Posterior vena cava (tissue), 2 donors: Measurements from ENCODE around the gene IFT80. TPM values are rescaled to one million over a fixed set of nuclear protein-coding genes. Genes with fewer than 3 reads are reported as not detected.
A peak's percentile ranks its signal among the peaks of the same experiment; 100 is the strongest.

Source experiments
- DNase-seq: peaks from one replicate; pipeline ENCODE4 v3.0.0-alpha.2; 2020; ENCODE audit warnings: low spot score
- intact Hi-C, 2 donors: fragments of 100-400 bp; cut with DNase I; formaldehyde crosslinking; loops; one replicate each; pipeline versions ENCODE4 v1.14.1 to v1.14.2; 2022 to 2023
- long read RNA-seq, 2 donors: library from polyadenylated mRNA; unstranded; transcript quantifications; one replicate each; pipeline ENCODE4 v2.0.0, GENCODE V29; 2020 to 2021
- total RNA-seq, 2 donors: library from RNA; stranded (reverse); fragmentation: NEBNext Ultra II Directional; extraction: Animal tissue kit (Norgen Biotek cat#: 25700); gene quantifications; one replicate each; pipeline ENCODE4 v1.2.1, GENCODE V29; 2021
- donor health status: DM: yes; HTN: yes; CAD: no.
- donor health status: DM: yes; HTN: yes; CAD: no.

The IFT80 gene
- total RNA-seq = 10 to 100 TPM; 19.4 to 20.0 TPM
- long read RNA-seq, donor 1, full-length matches to known transcripts = 1 of 3 reads
- long read RNA-seq, donor 1, partial matches to known transcripts = 0 of 3 reads
- long read RNA-seq, donor 1, other reads (novel, unspliced or antisense) = 2 of 3 reads
- long read RNA-seq, donor 2, partial matches to known transcripts = 0 of 4 reads
- long read RNA-seq, donor 2, other reads (novel, unspliced or antisense) = 4 of 4 reads

DNA sequence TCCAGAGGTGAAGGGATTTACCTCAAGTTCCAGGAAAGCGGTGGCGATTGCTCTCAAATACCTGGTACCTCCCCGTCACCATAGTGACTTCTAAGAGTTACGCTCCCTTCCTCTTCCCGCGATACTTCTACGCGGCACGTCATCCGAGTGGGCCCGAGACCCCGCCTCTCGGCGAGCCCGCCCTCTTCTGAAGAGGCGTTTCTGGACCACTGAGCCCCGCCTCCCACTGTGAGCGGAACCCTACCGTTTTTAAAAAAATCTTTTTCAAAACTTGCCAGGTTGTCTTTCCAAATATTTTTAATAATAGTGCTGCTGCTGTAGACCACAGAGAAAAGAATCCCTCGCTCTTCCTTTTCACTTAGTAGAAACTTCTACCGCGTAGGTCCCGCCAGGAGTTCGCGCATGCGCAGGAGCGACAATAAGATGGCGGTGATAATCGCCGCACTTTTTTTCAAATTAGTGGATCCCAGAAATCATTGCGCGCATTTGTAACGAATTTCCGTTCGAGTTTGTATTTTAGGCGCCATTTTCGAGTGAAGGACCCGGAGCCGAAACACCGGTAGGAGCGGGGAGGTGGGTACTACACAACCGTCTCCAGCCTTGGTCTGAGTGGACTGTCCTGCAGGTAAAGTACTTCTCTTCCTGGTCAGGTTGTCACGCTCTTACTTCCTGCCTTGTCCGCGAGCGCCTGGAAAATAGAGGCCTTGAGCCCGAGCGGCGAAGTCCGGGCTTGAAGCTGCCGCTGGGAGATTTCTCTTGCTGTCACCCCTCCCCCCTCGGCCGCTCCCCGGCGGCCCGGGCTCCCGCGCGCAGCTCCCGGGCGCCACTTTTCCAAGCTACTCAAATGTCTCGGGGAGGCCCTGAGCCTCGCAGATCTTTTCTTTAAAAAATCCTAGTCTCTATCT, at the start of gene IFT80, which contains the start of gene SMC4:
Gene IFT80 (minus strand): TSS at position 101 of the 905 bp plus-strand sequence. CDS start 14,625 bp downstream, outside the sequence.
Gene SMC4 (plus strand): TSS at position 526 of the 905 bp plus-strand sequence. CDS start 1,177 bp downstream, outside the sequence.
- peak; percentile 99 for DNase-seq
- intact Hi-C loops = no loop called here

DNA sequence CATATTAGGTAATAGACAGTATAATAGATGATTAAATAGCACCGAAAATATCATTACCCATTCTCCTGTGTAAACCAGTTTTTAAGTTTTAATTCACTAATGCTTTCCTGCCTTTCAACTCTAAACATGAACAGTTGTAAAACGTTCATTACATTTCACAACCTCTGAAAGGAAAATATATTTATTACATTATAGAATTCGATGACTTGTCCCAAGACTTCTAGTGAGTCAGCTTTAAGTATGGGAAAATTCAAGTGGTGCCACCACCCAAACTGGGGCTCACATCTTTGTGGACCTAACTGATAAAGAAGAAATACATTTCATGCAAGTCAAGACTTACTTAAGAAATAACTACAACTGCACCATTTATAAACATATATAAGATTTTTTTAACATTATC, 48.5 kb upstream of the IFT80 start:
- no peak for DNase-seq
- intact Hi-C loops = no loop called here

DNA sequence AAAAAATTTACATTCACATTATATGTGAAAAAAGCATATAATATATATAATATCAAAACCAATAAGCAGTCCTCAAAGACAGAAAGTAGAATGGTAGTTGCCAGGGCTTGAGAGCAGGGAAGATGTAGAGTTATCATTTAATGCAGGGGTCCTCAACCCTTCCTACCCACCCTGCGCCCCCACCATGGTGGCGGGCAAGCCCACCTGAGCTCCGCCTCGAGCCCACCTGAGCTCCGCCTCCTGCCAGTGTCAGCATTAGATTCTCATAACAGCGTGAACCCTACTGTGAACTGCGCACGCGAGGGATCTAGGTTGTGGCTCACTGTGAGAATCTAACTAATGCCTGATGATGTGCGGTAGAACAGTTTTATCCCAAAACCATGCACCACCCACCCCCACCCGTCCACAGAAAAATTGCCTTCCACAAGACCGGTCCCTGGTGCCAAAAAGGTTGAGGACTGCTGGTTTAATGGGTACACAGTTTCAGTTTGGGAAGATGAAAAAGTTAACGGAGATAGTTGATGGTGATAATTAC, 47.6 kb upstream of the IFT80 start:
- intact Hi-C loops = no loop called here
- DNase-seq = no peak

DNA sequence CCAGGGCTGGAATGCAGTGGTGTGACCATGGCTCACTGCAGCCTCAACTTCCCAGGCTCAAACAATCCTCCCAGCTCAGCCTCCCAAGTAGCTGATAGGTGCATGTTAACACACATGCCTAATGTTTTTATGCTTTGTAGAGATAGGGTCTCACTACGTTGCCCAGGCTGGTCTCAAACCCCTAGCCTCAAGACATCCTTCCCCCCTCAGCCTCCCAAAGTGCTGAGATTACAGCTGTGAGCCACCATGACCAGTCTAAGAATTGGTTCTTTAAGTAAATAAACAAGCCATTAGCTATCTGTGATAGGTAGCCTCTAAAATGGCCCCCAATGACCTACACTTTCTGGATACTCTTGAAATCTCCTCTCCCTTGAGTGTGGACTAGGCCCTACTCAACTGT, 46.8 kb upstream of the IFT80 start:
- intact Hi-C loops = no loop called here
- no peak for DNase-seq

DNA sequence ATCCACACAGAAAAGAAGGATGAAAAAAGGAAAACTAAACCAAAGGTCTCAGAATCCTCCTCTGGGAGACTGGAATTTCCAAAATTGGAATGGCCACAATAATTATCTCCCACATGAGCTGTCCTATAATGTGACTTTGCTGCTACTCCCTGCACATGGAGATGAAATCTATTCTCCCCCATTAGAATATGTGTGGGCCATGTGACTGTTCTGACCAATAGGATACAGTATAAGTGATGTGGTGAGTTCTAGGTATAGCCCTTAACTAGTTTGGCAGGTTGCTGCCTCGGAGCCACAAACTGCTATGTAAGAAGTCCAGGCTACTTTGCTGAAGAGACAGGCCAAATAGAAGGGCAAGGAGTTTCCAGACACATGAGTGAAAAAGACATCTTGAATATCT, 45.4 kb upstream of the IFT80 start:
- no peak for DNase-seq
- intact Hi-C loops = no loop called here

DNA sequence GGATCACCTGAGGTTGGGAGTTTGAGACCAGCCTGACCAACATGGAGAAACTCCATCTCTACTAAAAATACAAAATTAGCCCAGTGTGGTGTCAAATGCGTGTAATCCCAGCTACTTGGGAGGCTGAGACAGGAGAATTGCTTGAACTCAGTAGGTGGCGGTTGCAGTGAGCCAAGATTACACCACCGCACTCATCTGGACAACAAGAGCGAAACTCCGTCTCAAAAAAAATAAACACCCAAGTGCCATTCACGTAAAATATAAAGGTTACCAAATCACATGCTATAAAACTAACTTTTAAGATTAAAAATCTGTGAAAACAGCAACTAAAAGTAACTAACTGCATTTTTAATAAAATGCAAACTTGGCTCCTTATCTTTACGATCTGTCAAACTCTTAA, 41.7 kb upstream of the IFT80 start:
- intact Hi-C loops = no loop called here
- no peak for DNase-seq

DNA sequence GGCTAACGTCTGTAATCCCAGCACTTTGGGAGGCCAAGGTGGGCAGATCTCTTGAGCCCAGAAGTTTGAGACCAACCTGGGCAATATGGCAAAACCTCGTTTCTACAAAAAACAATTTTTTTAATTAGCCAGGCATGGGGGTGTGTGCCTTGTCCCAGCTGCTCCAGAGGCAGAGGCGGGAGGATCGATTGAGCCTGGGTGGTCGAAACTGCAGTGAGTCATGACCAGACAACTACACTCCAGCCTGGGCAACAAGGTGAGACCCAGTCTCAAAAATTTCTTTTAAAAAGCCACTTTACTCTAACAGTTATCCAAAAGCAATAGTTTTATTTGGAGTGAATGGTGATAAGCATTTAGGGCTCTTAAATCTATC, 38.0 kb upstream of the IFT80 start:
- intact Hi-C loops = no loop called here
- DNase-seq = no peak

DNA sequence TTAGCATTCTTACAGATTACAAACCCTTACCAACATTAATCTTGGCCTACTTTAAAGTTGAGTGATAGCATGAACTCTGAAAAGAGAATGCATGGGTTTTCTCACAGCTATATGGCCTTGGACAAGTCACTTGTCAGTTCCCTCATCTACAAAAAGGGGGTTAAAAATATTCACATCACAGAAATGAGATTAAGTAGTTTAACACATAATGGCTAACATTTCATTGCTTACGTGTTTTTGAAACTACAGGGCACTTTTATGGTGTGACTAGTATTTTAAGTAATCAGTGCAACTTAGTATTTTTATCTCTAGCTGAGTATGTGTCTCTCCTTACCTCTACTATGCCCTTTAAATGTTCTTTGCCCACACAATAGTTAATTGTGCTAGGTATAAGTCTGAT, 36.7 kb upstream of the IFT80 start:
- no peak for DNase-seq
- intact Hi-C loops = no loop called here

DNA sequence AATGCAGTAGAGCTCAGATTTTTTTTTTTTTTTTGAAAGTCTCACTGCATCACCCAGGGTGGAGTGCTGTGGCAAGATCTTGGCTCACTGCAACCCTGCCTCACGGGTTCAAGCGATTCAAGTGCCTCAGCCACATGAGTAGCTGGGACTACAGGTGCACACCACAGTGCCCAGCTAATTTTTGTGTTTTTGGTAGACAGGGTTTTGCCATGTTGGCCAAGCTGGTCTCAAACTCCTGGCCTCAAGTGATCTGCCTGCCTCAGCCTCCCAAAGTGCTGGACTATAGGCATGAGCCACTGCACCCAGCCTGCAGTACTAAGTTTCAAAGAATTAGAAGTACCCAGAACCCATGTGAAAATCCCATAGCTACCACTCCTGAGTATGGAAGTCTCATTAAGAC, 36.1 kb upstream of the IFT80 start:
- DNase-seq = no peak
- intact Hi-C loops = no loop called here

DNA sequence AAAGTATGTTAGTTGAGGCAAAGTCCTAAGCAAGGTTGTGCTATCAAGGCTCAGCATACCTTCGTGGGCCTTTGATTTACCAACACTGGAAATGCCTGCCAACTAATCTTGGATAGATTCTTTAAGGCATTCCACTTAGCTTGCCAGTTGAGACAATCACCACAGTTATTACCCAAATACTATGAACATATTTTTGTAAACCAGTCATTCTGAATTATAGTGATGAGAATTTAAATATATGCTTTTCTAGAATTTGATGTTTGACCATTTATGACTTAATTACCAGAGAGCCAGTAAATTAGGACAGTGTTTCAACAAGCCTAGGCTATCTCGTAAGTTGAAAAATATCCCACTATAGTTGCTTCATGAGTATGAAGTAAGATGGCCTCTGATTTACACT, 35.0 kb upstream of the IFT80 start:
- intact Hi-C loops = no loop called here
- no peak for DNase-seq

DNA sequence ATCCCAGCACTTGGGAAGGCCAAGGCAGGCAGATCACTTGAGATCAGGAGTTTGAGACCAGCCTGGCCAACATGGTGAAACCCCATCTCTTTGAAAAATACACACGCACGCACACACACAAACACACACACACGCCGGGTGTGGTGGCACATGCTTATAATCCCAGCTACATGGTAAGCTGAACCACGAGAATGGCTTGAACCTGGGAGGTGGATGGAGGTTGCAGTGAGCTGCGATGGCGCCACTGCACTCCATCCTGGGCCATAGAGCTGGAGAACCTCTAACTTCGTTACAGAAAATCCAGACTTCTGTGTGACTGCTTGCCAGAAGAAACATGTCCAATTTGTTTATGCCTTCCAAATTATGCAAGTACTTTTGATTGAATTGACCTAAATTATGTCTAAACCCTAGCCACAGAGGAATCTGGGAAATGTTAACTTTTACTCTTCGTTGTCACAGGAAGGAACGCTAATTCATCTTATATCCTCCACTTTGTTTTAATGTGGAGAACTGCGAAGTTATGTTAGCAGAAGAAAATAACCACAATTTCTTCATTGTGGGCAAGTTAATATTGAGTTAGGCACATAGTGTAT, 28.9 kb upstream of the IFT80 start:
- no peak for DNase-seq
- intact Hi-C loops = no loop called here

DNA sequence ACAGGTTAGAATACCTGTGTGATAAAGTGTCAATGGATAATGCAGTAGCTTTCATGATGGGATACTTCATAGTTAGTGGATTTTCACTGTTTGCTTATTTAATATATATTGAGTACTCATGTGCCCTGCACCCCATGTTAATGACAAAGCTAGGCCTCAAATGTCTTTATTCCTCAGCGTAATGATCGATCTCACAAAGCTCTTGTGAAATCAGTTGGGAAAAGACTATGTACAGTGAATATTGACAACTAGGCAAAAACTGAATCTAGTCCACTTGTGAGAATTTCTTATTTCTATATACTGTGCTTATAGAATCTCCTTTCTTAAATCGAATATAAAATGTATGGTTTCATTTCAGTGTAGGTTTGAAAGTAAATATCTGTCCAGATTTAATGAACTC, 18.3 kb upstream of the IFT80 start:
- intact Hi-C loops = loop anchor here (10.0 kb wide), 2 partner anchors 253 to 263 kb away; no protein-coding TSS in a partner anchor

DNA sequence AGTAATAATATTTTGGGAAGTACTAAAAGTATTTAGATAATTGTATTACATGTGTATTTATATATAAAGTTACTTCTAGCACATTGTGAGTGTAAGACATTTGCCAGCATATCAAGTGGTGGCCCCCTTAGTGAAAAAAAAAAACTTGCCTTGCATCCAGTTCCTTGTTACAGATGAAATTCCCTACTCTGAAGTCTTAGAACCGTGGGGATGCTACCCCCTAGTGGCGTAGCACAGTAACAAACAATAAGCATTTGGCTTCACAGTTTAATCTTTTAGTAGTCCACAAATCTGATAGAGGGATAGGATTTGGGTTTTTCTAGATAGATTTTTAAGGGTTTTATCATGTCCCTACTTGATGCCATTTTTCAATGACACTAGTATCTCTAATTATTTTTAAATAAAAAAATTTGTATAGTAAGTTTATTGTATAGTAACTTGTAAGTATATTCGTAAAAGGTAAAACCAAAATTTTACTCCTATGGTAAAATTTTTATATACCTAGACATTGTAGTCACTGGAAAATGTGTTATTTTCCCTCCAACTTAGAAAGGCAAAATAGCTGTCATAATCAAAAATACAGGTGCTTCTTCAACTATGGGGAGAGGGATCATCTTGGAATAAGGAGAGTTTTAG, 14.7 kb upstream of the IFT80 start:
- intact Hi-C loops = loop anchor here (10.0 kb wide), 2 partner anchors 249 to 259 kb away; no protein-coding TSS in a partner anchor
- no peak for DNase-seq

More for the DNA sequence above, 18.3 kb upstream of the IFT80 start:
- DNase-seq = no peak

DNA sequence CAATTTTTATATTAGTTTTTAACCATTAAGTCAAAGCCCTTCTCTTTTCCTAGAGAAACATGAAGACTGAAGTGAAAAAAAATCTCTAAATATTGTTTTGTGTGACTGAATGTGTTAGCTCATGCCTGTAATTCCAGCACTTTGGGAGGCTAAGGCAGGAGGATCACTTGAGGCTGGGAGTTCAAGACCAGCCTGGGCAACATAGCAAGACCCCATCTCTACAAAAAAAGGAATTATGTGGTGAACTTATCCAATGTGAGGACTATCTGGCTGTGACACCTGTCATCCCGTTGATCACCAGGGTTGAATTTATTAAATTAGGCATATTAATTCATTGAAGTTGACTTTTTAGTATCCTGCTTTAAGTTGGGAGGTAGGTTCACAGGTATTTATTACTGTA, 13.5 kb upstream of the IFT80 start:
- no peak for DNase-seq
- intact Hi-C loops = loop anchor here (10.0 kb wide), 2 partner anchors 248 to 258 kb away; no protein-coding TSS in a partner anchor

DNA sequence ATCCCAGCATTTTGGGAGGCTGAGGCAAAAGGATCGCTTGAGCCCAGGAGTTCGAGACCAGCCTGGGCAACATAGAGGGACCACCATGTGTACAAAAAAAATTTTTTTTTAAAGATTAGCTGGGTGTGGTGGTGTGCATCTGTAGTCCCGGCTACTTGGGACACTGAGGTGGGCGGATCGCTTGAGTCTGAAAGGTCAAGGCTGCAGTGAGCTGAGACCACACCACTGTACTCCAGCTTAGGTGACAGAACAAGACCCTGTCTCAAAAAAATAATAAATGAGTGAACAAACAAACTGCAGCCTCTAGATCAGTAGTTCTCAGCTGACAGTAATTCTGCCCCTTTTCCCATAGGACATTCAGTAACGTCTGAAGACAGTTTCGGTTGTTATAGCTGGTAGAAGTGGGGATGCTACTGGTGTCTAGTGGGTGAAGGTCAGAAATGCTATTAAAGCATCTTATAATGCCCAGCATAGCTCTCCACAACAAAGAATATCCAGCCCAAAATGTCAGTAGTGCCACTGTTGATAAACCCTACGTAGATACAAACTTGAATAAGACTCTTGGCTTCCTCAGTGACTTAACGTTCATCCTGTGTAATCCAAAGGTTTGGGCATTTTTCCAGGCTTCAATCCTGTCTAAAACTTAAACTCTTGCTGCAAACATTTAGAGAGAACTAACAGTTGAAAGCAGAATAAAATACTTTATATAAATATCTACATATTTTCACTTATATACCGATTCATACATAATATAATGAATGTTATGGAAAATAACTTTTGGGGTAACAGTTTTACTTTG, 11.0 kb upstream of the IFT80 start:
- intact Hi-C loops = loop anchor here (10.0 kb wide), 2 partner anchors 245 to 255 kb away; no protein-coding TSS in a partner anchor
- no peak for DNase-seq

DNA sequence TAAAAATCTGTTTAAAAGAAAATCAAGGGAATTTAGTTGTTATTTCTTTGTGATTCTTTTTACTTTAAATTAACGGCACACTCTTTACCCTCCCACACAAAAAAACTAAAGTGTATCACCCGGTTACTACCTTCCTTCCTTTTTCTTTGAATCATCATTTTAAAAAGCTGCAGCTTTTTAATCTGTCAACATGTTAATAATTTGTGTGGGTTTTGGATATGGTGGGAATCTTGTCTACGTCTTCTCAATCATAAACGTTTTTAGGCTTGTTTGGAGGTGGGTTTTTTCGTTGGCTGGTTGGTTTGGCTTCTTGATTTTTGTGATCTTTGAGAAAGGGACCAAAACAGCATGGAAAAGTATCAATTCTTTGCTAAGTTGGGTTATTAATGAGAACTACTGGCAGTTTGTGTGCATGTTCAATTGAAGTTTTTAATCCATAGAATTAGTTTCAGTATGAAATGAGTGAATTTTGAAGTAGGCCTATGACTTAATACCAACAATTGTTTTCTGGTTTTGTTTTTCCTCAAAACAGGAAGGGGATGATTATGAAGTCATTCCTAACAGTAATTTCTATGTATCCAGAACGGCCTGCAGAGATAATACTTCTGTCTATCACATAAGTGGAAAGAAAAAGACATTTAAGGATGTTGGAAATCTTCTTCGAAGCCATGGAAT, 4.9 kb upstream of the IFT80 start:
- intact Hi-C loops = no loop called here
- no peak for DNase-seq

DNA sequence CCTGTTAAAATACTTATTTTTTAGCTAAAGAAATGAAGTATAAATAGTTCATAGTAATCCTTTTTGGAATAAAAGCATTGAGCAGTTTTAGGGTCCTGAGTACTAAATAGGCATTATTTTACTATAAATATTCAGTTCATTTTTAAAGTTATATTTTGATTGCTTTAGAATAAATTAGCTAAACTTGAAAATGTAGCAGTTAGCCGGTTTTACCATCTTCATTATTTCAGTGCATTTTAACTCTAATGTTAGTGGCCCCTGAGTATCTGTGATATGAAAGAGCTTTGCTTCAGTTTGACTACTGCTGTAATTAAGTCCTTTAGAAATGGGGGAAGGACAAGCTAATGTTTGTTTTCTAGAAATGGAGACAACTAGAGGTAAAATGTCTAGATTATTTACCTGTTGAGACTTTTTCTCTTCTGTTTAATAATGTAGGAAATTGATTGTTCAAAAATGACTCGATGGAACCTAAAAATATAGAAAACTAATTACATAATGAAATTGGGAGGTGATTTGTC, 4.1 kb upstream of the IFT80 start:
- intact Hi-C loops = no loop called here

More for the DNA sequence above, 4.1 kb upstream of the IFT80 start:
- DNase-seq = no peak
